ENCODE data around the gene RGS10.

Gene RGS10

GRCh38 chr10:119460369-119461195 is 81.9 kb downstream of the RGS10 start:
- DNase-seq (ENCODE audit: low read depth, low spot score): no peak
- no peak overlapping the region for H3K4me3 ChIP-seq (ENCODE audit: low read length)

GRCh38 chr10:119459681-119460340 is 82.7 kb downstream of the RGS10 start:
- H3K4me3 ChIP-seq (ENCODE audit: low read length): no peak overlapping the region
- no peak for DNase-seq (ENCODE audit: low read depth, low spot score)

GRCh38 chr10:119457966-119458766 is 84.4 kb downstream of the RGS10 start:
- no peak overlapping the region for H3K4me3 ChIP-seq (ENCODE audit: low read length)
- no peak for DNase-seq (ENCODE audit: low read depth, low spot score)

- no peak for DNase-seq (ENCODE audit: low read depth, low spot score)
- no peak overlapping the region for H3K4me3 ChIP-seq (ENCODE audit: low read length)
Observed at GRCh38 chr10:119456435-119456810, 86.1 kb downstream of the RGS10 start.

- DNase-seq (ENCODE audit: low read depth, low spot score): no peak
- no peak overlapping the region for H3K4me3 ChIP-seq (ENCODE audit: low read length)
Observed at GRCh38 chr10:119455609-119456434, 86.7 kb downstream of the RGS10 start.

GRCh38 chr10:119454990-119455389 is 87.5 kb downstream of the RGS10 start:
- no peak for DNase-seq (ENCODE audit: low read depth, low spot score)
- H3K4me3 ChIP-seq (ENCODE audit: low read length): no peak overlapping the region

GRCh38 chr10:119454316-119454715 is 88.2 kb downstream of the RGS10 start:
- H3K4me3 ChIP-seq (ENCODE audit: low read length): no peak overlapping the region
- DNase-seq (ENCODE audit: low read depth, low spot score): no peak

- DNase-seq (ENCODE audit: low read depth, low spot score): no peak
- no peak overlapping the region for H3K4me3 ChIP-seq (ENCODE audit: low read length)
Observed at GRCh38 chr10:119453313-119453712, 89.2 kb downstream of the RGS10 start.

GRCh38 chr10:119452396-119452795 is 90.1 kb downstream of the RGS10 start:
- H3K4me3 ChIP-seq (ENCODE audit: low read length): no peak overlapping the region
- no peak for DNase-seq (ENCODE audit: low read depth, low spot score)

- DNase-seq (ENCODE audit: low read depth, low spot score): no peak
- no peak overlapping the region for H3K4me3 ChIP-seq (ENCODE audit: low read length)
Observed at GRCh38 chr10:119451300-119451896, 91.1 kb downstream of the RGS10 start.

GRCh38 chr10:119450606-119451299 is 91.8 kb downstream of the RGS10 start:
- no peak overlapping the region for H3K4me3 ChIP-seq (ENCODE audit: low read length)
- no peak for DNase-seq (ENCODE audit: low read depth, low spot score)
